Activated B cell treated with CpG ODN at 0.5 μM for 24 hours (primary cell): ENCODE measurements around the gene ZDHHC14. TPM values are rescaled to one million over a fixed set of nuclear protein-coding genes. Genes with fewer than 3 reads are reported as not detected.
"Not testable (repeated sequence)": the region's sequence is repeated elsewhere in the genome, so short reads cannot be mapped to it uniquely, and the experiment has no call there.

Experiments
- ATAC-seq: fragments of 200-7000 bp; cut with Tn5 transposase; one replicate; pipeline ENCODE4 v1.10.0; 2021; ENCODE audit warnings: low read depth, mild to moderate bottlenecking, moderate library complexity
- CTCF ChIA-PET: fragments of 350-600 bp; sonication (Branson Sonifier 250); formaldehyde crosslinking; loops from one replicate; lab custom pipeline; 2021; ENCODE audit warnings: antibody characterized with exemption; lab: Charles Lee
- POLR2A ChIA-PET: fragments of 350-600 bp; sonication (Branson Sonifier 250); formaldehyde crosslinking; loops from one replicate; lab custom pipeline; 2021; ENCODE audit warnings: antibody characterized with exemption; lab: Charles Lee
- DNase-seq: peaks from one replicate; pipeline ENCODE4 v3.0.0; 2022
- H3K27ac Mint-ChIP-seq: one replicate; pipeline ENCODE4 v1.8.0; 2020; ENCODE audit warnings: mixed read lengths
- H3K27me3 Mint-ChIP-seq: one replicate; pipeline ENCODE4 v1.8.0; 2021; ENCODE audit warnings: mixed read lengths
- H3K36me3 Mint-ChIP-seq: one replicate; pipeline ENCODE4 v1.8.0; 2021; ENCODE audit warnings: low read depth, mixed read lengths
- H3K4me1 Mint-ChIP-seq: one replicate; pipeline ENCODE4 v1.8.0; 2021; ENCODE audit warnings: mixed read lengths
- H3K4me3 Mint-ChIP-seq: one replicate; pipeline ENCODE4 v1.8.0; 2020; ENCODE audit warnings: mild to moderate bottlenecking, mixed read lengths
- H3K9me3 Mint-ChIP-seq: one replicate; pipeline ENCODE4 v1.8.0; 2020; ENCODE audit warnings: mixed read lengths
- CTCF ChIP-seq: fragments of 200-600 bp; IDR thresholded peaks from one replicate; pipeline ENCODE4 v1.8.0; 2022; ENCODE audit warnings: antibody characterized with exemption, mild to moderate bottlenecking
- intact Hi-C: fragments of 100-400 bp; cut with micrococcal nuclease; formaldehyde crosslinking; loops from one replicate; pipeline ENCODE4 v1.15.1; 2024
- total RNA-seq: library from RNA; stranded (reverse); gene quantifications from 2 replicates; pipeline ENCODE4 v1.2.3, GENCODE V29; 2022

The ZDHHC14 gene
- 20.5 and 25.3 TPM in 2 replicates for total RNA-seq

- no peak for TF ChIP-seq CTCF
- H3K4me1 Mint-ChIP-seq: peaks cover 44% of the 10 kb centered on the region
- peak within 1 kb of the TSS; percentile 88 for H3K4me3 Mint-ChIP-seq
- peak; percentile 78 for ATAC-seq
- H3K36me3 Mint-ChIP-seq: peaks cover 23% of the 10 kb centered on the region
- H3K9me3 Mint-ChIP-seq: no peaks in the 10 kb centered on the region
- DNase-seq: peak; percentile 93
- ChIA-PET POLR2A (interaction anchor here (0.9 to 2.3 kb wide), 13 partner anchors 11 to 234 kb away, joined by 3 to 29 read pairs (median 7); partner anchors contain the start of gene TMEM242), CTCF (interaction anchor here (0.7 to 2.9 kb wide), 3 partner anchors 57 to 381 kb away, joined by 3 to 9 read pairs (median 4); no protein-coding TSS in a partner anchor)
- H3K27ac Mint-ChIP-seq: peak within 1 kb of the TSS; percentile 78
- intact Hi-C loops: loop anchor here (1.0 to 5.0 kb wide), 8 partner anchors 12 to 359 kb away; partner anchors contain the start of gene TMEM242
- peaks cover 3% of the 10 kb centered on the region for H3K27me3 Mint-ChIP-seq
These were observed at the start of gene ZDHHC14 for GRCh38 chr6:157380779-157381561. ZDHHC14 (plus strand) TSS chr6:157381190.

DNA sequence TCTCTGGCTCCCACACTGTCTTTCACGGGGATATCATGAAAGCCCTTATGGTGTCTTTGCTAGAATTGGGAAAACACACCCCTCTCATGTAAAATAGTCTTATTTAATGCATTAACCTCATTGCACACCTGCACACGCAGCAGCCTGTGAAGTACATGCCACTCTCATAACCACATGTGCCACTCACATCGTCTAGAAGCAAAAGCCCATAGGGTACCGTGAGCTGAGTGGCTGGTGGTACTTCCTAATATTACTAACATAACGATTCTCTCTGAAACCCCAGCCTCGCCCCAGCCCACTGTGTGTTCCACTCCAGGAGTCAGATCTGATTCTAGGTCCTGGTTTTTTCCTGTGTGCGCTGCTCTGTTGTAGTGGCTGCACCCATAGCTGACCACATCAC lies 48.2 kb upstream of the ZDHHC14 start:
- ATAC-seq: peak; percentile 21
- Mint-ChIP-seq H3K36me3 (no peaks in the 10 kb centered on the region), H3K27ac (no peak overlapping the region), H3K9me3 (no peaks in the 10 kb centered on the region), H3K4me3 (no peak overlapping the region), H3K27me3 (peaks cover 37% of the 10 kb centered on the region), H3K4me1 (no peaks in the 10 kb centered on the region)
- no peak for TF ChIP-seq CTCF
- POLR2A ChIA-PET: no interaction called here
- intact Hi-C loops: no loop called here
- CTCF ChIA-PET: no interaction called here
- no peak for DNase-seq

DNA sequence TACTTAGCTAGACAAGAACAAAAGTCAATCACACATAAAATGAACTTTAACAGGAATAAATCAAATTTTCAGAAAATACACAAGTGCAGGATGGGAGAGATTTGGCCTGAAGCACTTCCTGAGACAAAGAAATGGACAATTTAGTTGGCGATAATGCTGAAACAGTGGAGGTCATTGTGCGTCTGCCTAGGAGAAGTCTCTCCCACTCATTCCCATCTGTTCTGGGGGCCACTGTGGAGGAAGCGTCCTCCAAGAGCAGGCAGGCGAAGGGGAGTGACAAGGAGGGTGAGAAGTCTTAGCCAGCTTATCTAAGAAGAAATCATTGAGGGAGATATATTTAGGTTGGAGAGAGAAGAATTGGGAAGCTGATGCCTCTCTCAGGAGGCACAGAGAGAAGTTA lies 47.5 kb upstream of the ZDHHC14 start:
- Mint-ChIP-seq H3K9me3 (no peaks in the 10 kb centered on the region), H3K4me1 (no peaks in the 10 kb centered on the region), H3K4me3 (no peak overlapping the region), H3K27me3 (peaks cover 37% of the 10 kb centered on the region), H3K36me3 (no peaks in the 10 kb centered on the region), H3K27ac (no peak overlapping the region)
- ATAC-seq (no peak), DNase-seq (no peak)
- ChIA-PET CTCF (no interaction called here), POLR2A (interaction anchor here (0.6 kb wide), 1 partner anchor 417 kb away, joined by 5 read pairs; no protein-coding TSS in a partner anchor)
- intact Hi-C loops: no loop called here
- TF ChIP-seq CTCF: no peak

- CTCF ChIA-PET: no interaction called here
- ATAC-seq: no peak
- no peak for DNase-seq
- H3K9me3 Mint-ChIP-seq: no peaks in the 10 kb centered on the region
- intact Hi-C loops: no loop called here
- H3K4me1 Mint-ChIP-seq: no peaks in the 10 kb centered on the region
- no peak for TF ChIP-seq CTCF
- POLR2A ChIA-PET: interaction anchor here (0.7 kb wide), 2 partner anchors 237 to 512 kb away, joined by 3 to 5 read pairs; no protein-coding TSS in a partner anchor
- H3K27me3 Mint-ChIP-seq: peaks cover 37% of the 10 kb centered on the region
- H3K27ac Mint-ChIP-seq: no peak overlapping the region
- H3K36me3 Mint-ChIP-seq: no peaks in the 10 kb centered on the region
- H3K4me3 Mint-ChIP-seq: no peak overlapping the region
These were observed 47.0 kb upstream of the ZDHHC14 start for GRCh38 chr6:157333956-157334355.

- ATAC-seq (no peak), DNase-seq (no peak)
- ChIA-PET POLR2A (no interaction called here), CTCF (interaction anchor here (2.2 kb wide), 1 partner anchor 226 kb away, joined by 5 read pairs; no protein-coding TSS in a partner anchor)
- no peak for TF ChIP-seq CTCF
- intact Hi-C loops: no loop called here
- Mint-ChIP-seq H3K27ac (no peak overlapping the region), H3K9me3 (no peaks in the 10 kb centered on the region), H3K36me3 (no peaks in the 10 kb centered on the region), H3K27me3 (peaks cover 34% of the 10 kb centered on the region), H3K4me1 (no peaks in the 10 kb centered on the region), H3K4me3 (no peak overlapping the region)
These were observed 45.2 kb upstream of the ZDHHC14 start for GRCh38 chr6:157335829-157336228.

DNA sequence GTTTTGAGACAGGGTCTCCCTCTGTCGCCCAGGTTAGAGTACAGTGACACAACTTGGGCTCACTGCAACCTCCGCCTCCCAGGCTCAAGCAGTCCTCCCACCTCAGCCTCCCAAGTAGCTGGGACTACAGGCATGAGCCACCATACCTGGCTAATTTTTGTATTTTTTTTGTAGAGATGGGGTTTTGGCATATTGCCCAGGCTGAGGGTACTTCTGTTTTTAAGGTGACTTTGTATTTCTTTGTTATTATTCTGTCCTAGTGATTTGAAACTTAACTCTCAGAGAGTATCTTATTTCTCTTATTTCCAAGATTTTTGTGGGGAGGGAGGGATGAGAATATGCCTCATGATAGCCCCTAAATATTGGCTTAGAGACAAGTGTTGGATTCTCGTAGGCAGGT lies 43.7 kb upstream of the ZDHHC14 start:
- ChIA-PET CTCF (interaction anchor here (1.8 kb wide), 1 partner anchor 23 kb away, joined by 4 read pairs; no protein-coding TSS in a partner anchor), POLR2A (interaction anchor here (0.6 to 1.0 kb wide), 2 partner anchors 14 to 16 kb away, joined by 6 to 9 read pairs; partner anchors contain the start of gene TMEM242)
- H3K27me3 Mint-ChIP-seq: peaks cover 40% of the 10 kb centered on the region
- H3K36me3 Mint-ChIP-seq, H3K4me3 Mint-ChIP-seq, H3K9me3 Mint-ChIP-seq, DNase-seq, H3K27ac Mint-ChIP-seq, H3K4me1 Mint-ChIP-seq, intact Hi-C loops, ATAC-seq: not testable (repeated sequence)
